ENCODE measurements around the gene MEGF11. TPM values are rescaled to one million over a fixed set of nuclear protein-coding genes. Genes with fewer than 3 reads are reported as not detected.

Gene MEGF11
- total RNA-seq, 4 donors from 2014 or later, result 0.87 to 7.3 (median 4.9) TPM

- no peak for TF ChIP-seq CTCF (IDR thresholded peaks at IDR 0.05)
- TF ChIP-seq POLR2A (IDR thresholded peaks at IDR 0.05), result no peak
- TF ChIP-seq EP300 (IDR thresholded peaks at IDR 0.05), result no peak
- 72 to 73% methylated on average over 6 of the region's 6 CpGs for WGBS, 2 donors
- no peak overlapping the region for H3K4me3 ChIP-seq
- H3K4me1 ChIP-seq, result peaks cover 0 to 14% (median 0%) of the 10 kb centered on the region in 4 donors
- no peaks in the 10 kb centered on the region for H3K9me3 ChIP-seq
- H3K27ac ChIP-seq, result no peak overlapping the region
- H3K36me3 ChIP-seq, result no peaks in the 10 kb centered on the region
- DNase-seq (ENCODE audit: low spot score in 2 of 2), result no peak
- H3K27me3 ChIP-seq, result no peaks in the 10 kb centered on the region
These were observed 32.2 kb upstream of the MEGF11 start for GRCh38 chr15:66285533-66286280.

- no peak for TF ChIP-seq POLR2A (IDR thresholded peaks at IDR 0.05)
- no peak for TF ChIP-seq EP300 (IDR thresholded peaks at IDR 0.05)
- TF ChIP-seq CTCF (IDR thresholded peaks at IDR 0.05), result no peak
- WGBS, 2 donors, result 85 to 92% methylated on average over 3 of the region's 3 CpGs
- Histone ChIP-seq H3K4me1 (peaks cover 0 to 14% (median 0%) of the 10 kb centered on the region in 4 donors), H3K4me3 (no peak overlapping the region), H3K27me3 (no peaks in the 10 kb centered on the region), H3K27ac (no peak overlapping the region), H3K9me3 (no peaks in the 10 kb centered on the region), H3K36me3 (no peaks in the 10 kb centered on the region)
- DNase-seq (ENCODE audit: low spot score in 2 of 2), result no peak
These were observed 30.7 kb upstream of the MEGF11 start for GRCh38 chr15:66284271-66284670.

GRCh38 chr15:66278671-66279070 is 25.1 kb upstream of the MEGF11 start:
- H3K4me1 ChIP-seq, result no peaks in the 10 kb centered on the region
- 87 to 98% methylated on average over 6 of the region's 6 CpGs for WGBS, 2 donors
- DNase-seq (ENCODE audit: low spot score in 2 of 2), result no peak
- H3K36me3 ChIP-seq, result no peaks in the 10 kb centered on the region
- TF ChIP-seq POLR2A (IDR thresholded peaks at IDR 0.05) (no peak), CTCF (IDR thresholded peaks at IDR 0.05) (no peak), EP300 (IDR thresholded peaks at IDR 0.05) (no peak)
- no peak overlapping the region for H3K4me3 ChIP-seq
- no peak overlapping the region for H3K27ac ChIP-seq
- no peaks in the 10 kb centered on the region for H3K27me3 ChIP-seq
- peaks cover 0 to 8% (median 0%) of the 10 kb centered on the region in 4 donors for H3K9me3 ChIP-seq

GRCh38 chr15:66278056-66278455 is 24.5 kb upstream of the MEGF11 start:
- 67 to 71% methylated on average over 6 of the region's 6 CpGs for WGBS, 2 donors
- TF ChIP-seq CTCF (IDR thresholded peaks at IDR 0.05) (no peak), POLR2A (IDR thresholded peaks at IDR 0.05) (no peak), EP300 (IDR thresholded peaks at IDR 0.05) (no peak)

GRCh38 chr15:66276546-66276945 is 23.0 kb upstream of the MEGF11 start:
- Histone ChIP-seq H3K9me3 (peaks cover 0 to 8% (median 0%) of the 10 kb centered on the region in 4 donors), H3K27me3 (no peaks in the 10 kb centered on the region), H3K27ac (no peak overlapping the region), H3K4me1 (no peaks in the 10 kb centered on the region), H3K36me3 (no peaks in the 10 kb centered on the region), H3K4me3 (no peak overlapping the region)
- TF ChIP-seq CTCF (IDR thresholded peaks at IDR 0.05) (no peak), EP300 (IDR thresholded peaks at IDR 0.05) (no peak), POLR2A (IDR thresholded peaks at IDR 0.05) (no peak)
- no peak for DNase-seq (ENCODE audit: low spot score in 2 of 2)
- 79 to 86% methylated on average over 3 of the region's 3 CpGs for WGBS, 2 donors

More at GRCh38 chr15:66278056-66278455, 24.5 kb upstream of the MEGF11 start:
- Histone ChIP-seq H3K9me3 (peaks cover 0 to 8% (median 0%) of the 10 kb centered on the region in 4 donors), H3K36me3 (no peaks in the 10 kb centered on the region), H3K4me1 (no peaks in the 10 kb centered on the region), H3K4me3 (no peak overlapping the region), H3K27ac (no peak overlapping the region), H3K27me3 (no peaks in the 10 kb centered on the region)
- DNase-seq (ENCODE audit: low spot score in 2 of 2), result no peak
